Trophoblast cell (in vitro differentiated cells and primary cell): ENCODE measurements around the gene OPCML.

Experiments
- DNase-seq, 2 donors: peaks; one replicate each; pipeline ENCODE4 v3.0.0-alpha.2; 2016
- H2AFZ ChIP-seq: 2 replicates; pipeline ENCODE4 v1.6.1; 2013; ENCODE audit warnings: low read length, moderate library complexity, mild to moderate bottlenecking; ENCODE audit not compliant: insufficient read depth, poor library complexity
- H2AK5ac ChIP-seq: 2 replicates; pipeline ENCODE4 v1.6.1; 2013; ENCODE audit warnings: mild to moderate bottlenecking, low read length
- H2BK120ac ChIP-seq: 2 replicates; pipeline ENCODE4 v1.6.1; 2013; ENCODE audit warnings: low read length, mild to moderate bottlenecking, moderate library complexity; ENCODE audit not compliant: insufficient read depth, poor library complexity
- H2BK12ac ChIP-seq: 2 replicates; pipeline ENCODE4 v1.6.1; 2013; ENCODE audit warnings: mild to moderate bottlenecking, low read length, moderate library complexity
- H2BK5ac ChIP-seq: 2 replicates; pipeline ENCODE4 v1.6.1; 2013; ENCODE audit warnings: low read length, low read depth, moderate library complexity, mild to moderate bottlenecking; ENCODE audit not compliant: poor library complexity
- H3K14ac ChIP-seq: 2 replicates; pipeline ENCODE4 v1.6.1; 2013; ENCODE audit warnings: mild to moderate bottlenecking, low read length
- H3K18ac ChIP-seq: 2 replicates; pipeline ENCODE4 v1.6.1; 2013; ENCODE audit warnings: mild to moderate bottlenecking, low read length
- H3K23ac ChIP-seq: 2 replicates; pipeline ENCODE4 v1.6.1; 2013; ENCODE audit warnings: low read length
- H3K27ac ChIP-seq: 2 replicates; pipeline ENCODE4 v1.5.1; 2013; ENCODE audit warnings: low read depth, mild to moderate bottlenecking, inconsistent platforms, low read length, moderate library complexity
- H3K27me3 ChIP-seq: 2 replicates; pipeline ENCODE4 v1.6.1; 2013; ENCODE audit warnings: inconsistent platforms, mild to moderate bottlenecking, low read length, moderate library complexity; ENCODE audit not compliant: insufficient read depth
- H3K36me3 ChIP-seq, 2 experiments: 1 replicate in 1 of 2; 2 replicates in 1 of 2; pipeline ENCODE4 v1.6.1; 2013; ENCODE audit warnings: low read length in 2 of 2, mild to moderate bottlenecking in 2 of 2, moderate library complexity in 1 of 2; ENCODE audit not compliant: insufficient read depth in 2 of 2, control insufficient read depth in 1 of 2
- H3K4ac ChIP-seq: 2 replicates; pipeline ENCODE4 v1.6.1; 2013; ENCODE audit warnings: low read depth, mild to moderate bottlenecking, low read length, moderate library complexity
- H3K4me1 ChIP-seq, 2 experiments: 1 replicate in 1 of 2; 2 replicates in 1 of 2; pipeline ENCODE4 v1.6.1; 2013; ENCODE audit warnings: low read length in 2 of 2, mild to moderate bottlenecking in 2 of 2, moderate library complexity in 1 of 2; ENCODE audit not compliant: insufficient read depth in 2 of 2, control insufficient read depth in 1 of 2
- H3K4me2 ChIP-seq: 2 replicates; pipeline ENCODE4 v1.6.1; 2013; ENCODE audit warnings: inconsistent platforms, mild to moderate bottlenecking, low read length, moderate library complexity
- H3K4me3 ChIP-seq: 2 replicates; pipeline ENCODE4 v1.5.1; 2013; ENCODE audit warnings: mild to moderate bottlenecking, low read depth, low read length, inconsistent platforms
- H3K79me1 ChIP-seq: one replicate; pipeline ENCODE4 v1.6.1; 2013; ENCODE audit warnings: low read length
- H3K79me2 ChIP-seq: 2 replicates; pipeline ENCODE4 v1.6.1; 2013; ENCODE audit warnings: low read length, mild to moderate bottlenecking; ENCODE audit not compliant: control insufficient read depth, insufficient read depth, poor library complexity
- H3K9ac ChIP-seq: 2 replicates; pipeline ENCODE4 v1.6.1; 2013; ENCODE audit warnings: mild to moderate bottlenecking, low read length
- H3K9me3 ChIP-seq: 2 replicates; pipeline ENCODE4 v1.6.1; 2013; ENCODE audit warnings: low read depth, mild to moderate bottlenecking, control low read depth, inconsistent platforms, low read length; ENCODE audit not compliant: insufficient read depth
- H4K12ac ChIP-seq: 2 replicates; pipeline ENCODE4 v1.6.1; 2013; ENCODE audit warnings: low read depth, mild to moderate bottlenecking, low read length, moderate library complexity
- H4K8ac ChIP-seq: 2 replicates; pipeline ENCODE4 v1.6.1; 2013; ENCODE audit warnings: low read depth, mild to moderate bottlenecking, low read length, moderate library complexity
- H4K91ac ChIP-seq: one replicate; pipeline ENCODE4 v1.6.1; 2013; ENCODE audit warnings: low read depth, mild to moderate bottlenecking, low read length, moderate library complexity
- WGBS: extraction: QIAGEN DNeasy Blood & Tissue Kit; methylation state at CpG from one replicate; pipeline ENCODE4 v1.1.7; 2013; ENCODE audit warnings: missing lambda C conversion rate; ENCODE audit not compliant: insufficient read length, insufficient coverage; ENCODE audit errors: extremely low coverage; 5-methylcytosine and 5-hydroxymethylcytosine counted together

OPCML gene

DNA sequence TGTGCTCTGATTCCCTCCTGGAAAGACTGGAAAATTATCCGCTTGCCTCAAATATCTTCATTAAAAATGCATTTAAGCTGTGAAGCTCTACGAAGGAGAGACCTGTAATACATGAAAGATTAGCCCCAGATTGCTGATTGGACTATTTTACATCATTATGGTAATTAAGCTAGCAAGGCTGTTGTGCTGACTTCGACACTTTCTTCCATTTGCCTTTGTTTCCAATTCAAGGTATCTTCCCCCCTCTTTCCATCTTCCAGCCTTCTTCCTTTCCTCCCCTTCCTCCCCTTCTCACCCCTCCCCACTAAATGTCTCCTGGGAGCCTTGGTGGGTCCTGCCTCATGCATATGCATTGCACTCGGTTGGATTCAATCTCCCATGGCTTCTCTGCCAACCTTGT is 710.8 kb downstream of the OPCML start:
- Histone ChIP-seq H3K9me3 (no peaks in the 10 kb centered on the region), H4K8ac (no peak overlapping the region), H2BK12ac (no peak overlapping the region), H3K18ac (no peak overlapping the region), H4K12ac (no peak overlapping the region), H3K9ac (no peak overlapping the region), H3K4me3 (no peak overlapping the region), H3K4me1 (peaks cover 4 to 7% of the 10 kb centered on the region in 2 experiments), H3K79me1 (no peaks in the 10 kb centered on the region), H4K91ac (no peak overlapping the region), H2BK5ac (no peak overlapping the region), H3K4me2 (no peak overlapping the region), H3K27me3 (no peaks in the 10 kb centered on the region), H2AFZ (no peak overlapping the region), H3K36me3 (no peaks in the 10 kb centered on the region), H2AK5ac (no peak overlapping the region), H3K14ac (no peak overlapping the region), H3K23ac (no peak overlapping the region), H3K4ac (no peak overlapping the region), H3K27ac (no peak overlapping the region), H3K79me2 (no peaks in the 10 kb centered on the region), H2BK120ac (no peak overlapping the region)
- WGBS, result no CpG with 5 or more reads among the region's 4 CpGs
- DNase-seq, result no peak

DNA sequence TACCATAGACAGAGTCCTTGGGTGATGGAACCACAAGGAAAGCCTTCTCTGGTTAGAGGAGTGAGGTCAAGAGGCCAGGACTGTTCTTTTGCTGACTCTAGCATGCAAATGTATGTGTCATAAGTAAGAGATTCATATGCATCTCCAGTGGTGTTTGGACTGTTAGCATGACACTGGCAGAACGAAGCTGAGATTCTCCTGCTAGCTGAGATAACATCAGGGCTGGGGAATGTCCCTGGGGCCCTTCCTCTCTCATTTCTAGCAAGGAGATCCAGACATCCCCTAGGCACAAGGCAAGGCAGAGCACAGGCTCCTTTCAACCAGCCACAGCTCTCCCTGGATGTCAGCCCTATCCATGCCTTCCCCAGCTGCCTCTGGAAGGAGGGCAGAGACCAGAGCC is 711.3 kb downstream of the OPCML start:
- Histone ChIP-seq H2AFZ (no peak overlapping the region), H3K27ac (no peak overlapping the region), H3K27me3 (no peaks in the 10 kb centered on the region), H4K8ac (no peak overlapping the region), H3K79me1 (no peaks in the 10 kb centered on the region), H3K4ac (no peak overlapping the region), H3K4me1 (peaks cover 4 to 7% of the 10 kb centered on the region in 2 experiments), H3K4me2 (no peak overlapping the region), H2BK5ac (no peak overlapping the region), H3K36me3 (no peaks in the 10 kb centered on the region), H4K91ac (no peak overlapping the region), H3K9me3 (no peaks in the 10 kb centered on the region), H2BK12ac (no peak overlapping the region), H2AK5ac (no peak overlapping the region), H2BK120ac (no peak overlapping the region), H3K79me2 (no peaks in the 10 kb centered on the region), H3K23ac (no peak overlapping the region), H3K18ac (no peak overlapping the region), H3K9ac (no peak overlapping the region), H3K14ac (no peak overlapping the region), H3K4me3 (no peak overlapping the region), H4K12ac (no peak overlapping the region)
- WGBS, result no CpG with 5 or more reads among the region's 1 CpG
- peak in 1 of 2 donors; percentile 20 for DNase-seq

DNA sequence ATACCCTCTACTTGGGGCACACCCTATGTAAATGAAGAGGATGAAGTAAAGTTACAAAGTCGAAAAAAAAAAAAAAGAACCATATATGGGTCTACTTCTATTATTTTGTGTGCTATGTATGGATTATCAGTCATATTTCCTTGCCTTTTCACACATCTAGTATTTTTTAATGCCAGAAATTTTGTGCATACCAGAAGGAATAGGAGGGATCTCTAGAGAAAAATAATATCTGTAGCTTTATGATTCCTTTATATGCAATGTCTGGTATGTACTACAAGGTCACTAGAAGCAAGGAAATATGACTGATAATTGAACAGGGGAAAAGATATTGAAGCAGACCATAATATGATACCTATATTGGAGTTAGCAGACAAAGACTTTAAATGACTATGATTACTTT is 713.4 kb downstream of the OPCML start:
- no CpG with 5 or more reads among the region's 1 CpG for WGBS

DNA sequence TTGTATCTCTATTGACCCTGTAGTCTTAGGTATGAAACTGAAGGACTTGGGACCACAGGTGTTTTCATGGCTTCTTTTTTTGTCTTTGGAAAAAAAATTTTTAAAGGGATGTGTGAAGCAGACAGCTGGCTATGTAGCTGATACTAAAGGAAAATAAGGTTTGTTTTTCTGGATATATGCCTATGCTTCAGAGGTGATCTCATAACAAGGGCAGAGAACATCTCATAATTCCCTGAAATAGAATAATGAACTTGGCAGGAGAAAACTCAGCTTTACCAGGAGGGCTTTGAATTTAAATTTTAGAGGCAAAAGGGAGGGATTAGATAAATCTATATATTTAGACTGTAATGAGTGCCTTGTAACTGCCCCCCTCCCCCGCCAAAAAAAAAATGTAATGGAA is 714.9 kb downstream of the OPCML start:
- Histone ChIP-seq H3K4me2 (no peak overlapping the region), H2AFZ (no peak overlapping the region), H3K18ac (no peak overlapping the region), H3K23ac (no peak overlapping the region), H3K79me2 (no peaks in the 10 kb centered on the region), H4K12ac (no peak overlapping the region), H2BK12ac (no peak overlapping the region), H3K79me1 (no peaks in the 10 kb centered on the region), H2BK5ac (no peak overlapping the region), H3K9me3 (no peaks in the 10 kb centered on the region), H2AK5ac (no peak overlapping the region), H3K9ac (no peak overlapping the region), H2BK120ac (no peak overlapping the region), H3K36me3 (no peaks in the 10 kb centered on the region), H3K27me3 (no peaks in the 10 kb centered on the region), H3K14ac (no peak overlapping the region), H4K91ac (no peak overlapping the region), H3K4ac (no peak overlapping the region), H3K4me1 (peaks cover 4 to 7% of the 10 kb centered on the region in 2 experiments), H3K27ac (no peak overlapping the region), H4K8ac (no peak overlapping the region), H3K4me3 (no peak overlapping the region)
- DNase-seq, result no peak
- WGBS, result no CpG with 5 or more reads among the region's 1 CpG

More for the DNA sequence above, 713.4 kb downstream of the OPCML start:
- Histone ChIP-seq H2AK5ac (no peak overlapping the region), H2BK120ac (no peak overlapping the region), H3K9me3 (no peaks in the 10 kb centered on the region), H3K27me3 (no peaks in the 10 kb centered on the region), H4K8ac (no peak overlapping the region), H2BK12ac (no peak overlapping the region), H4K91ac (no peak overlapping the region), H3K79me2 (no peaks in the 10 kb centered on the region), H3K9ac (no peak overlapping the region), H3K18ac (no peak overlapping the region), H3K23ac (no peak overlapping the region), H3K14ac (no peak overlapping the region), H2BK5ac (no peak overlapping the region), H3K4me2 (no peak overlapping the region), H3K36me3 (no peaks in the 10 kb centered on the region), H3K4ac (no peak overlapping the region), H3K79me1 (no peaks in the 10 kb centered on the region), H2AFZ (no peak overlapping the region), H3K27ac (no peak overlapping the region), H3K4me1 (peaks cover 4 to 7% of the 10 kb centered on the region in 2 experiments), H4K12ac (no peak overlapping the region), H3K4me3 (no peak overlapping the region)
- DNase-seq, result no peak
